Measurements from ENCODE around the gene NF1.

DNA sequence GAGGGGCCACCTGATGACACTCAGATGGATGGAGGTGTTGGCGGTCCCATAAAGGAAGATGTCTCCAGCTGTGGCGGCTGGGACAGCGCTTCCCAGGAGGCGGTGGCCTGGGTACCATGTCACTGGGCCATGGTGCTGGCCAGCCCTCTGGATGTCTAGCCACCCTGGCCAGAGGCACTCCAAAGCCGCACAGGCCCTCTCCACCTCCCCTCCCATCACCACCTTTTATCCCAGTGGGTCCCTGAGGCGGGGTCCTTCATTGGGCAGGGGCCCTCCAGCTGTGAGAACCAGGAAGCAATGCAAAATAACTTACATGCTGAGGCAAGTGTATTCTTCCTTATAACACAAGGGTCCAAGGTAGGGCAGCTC lies 319.8 kb downstream of the NF1 start:
- TF ChIP-seq, protein P1, sequence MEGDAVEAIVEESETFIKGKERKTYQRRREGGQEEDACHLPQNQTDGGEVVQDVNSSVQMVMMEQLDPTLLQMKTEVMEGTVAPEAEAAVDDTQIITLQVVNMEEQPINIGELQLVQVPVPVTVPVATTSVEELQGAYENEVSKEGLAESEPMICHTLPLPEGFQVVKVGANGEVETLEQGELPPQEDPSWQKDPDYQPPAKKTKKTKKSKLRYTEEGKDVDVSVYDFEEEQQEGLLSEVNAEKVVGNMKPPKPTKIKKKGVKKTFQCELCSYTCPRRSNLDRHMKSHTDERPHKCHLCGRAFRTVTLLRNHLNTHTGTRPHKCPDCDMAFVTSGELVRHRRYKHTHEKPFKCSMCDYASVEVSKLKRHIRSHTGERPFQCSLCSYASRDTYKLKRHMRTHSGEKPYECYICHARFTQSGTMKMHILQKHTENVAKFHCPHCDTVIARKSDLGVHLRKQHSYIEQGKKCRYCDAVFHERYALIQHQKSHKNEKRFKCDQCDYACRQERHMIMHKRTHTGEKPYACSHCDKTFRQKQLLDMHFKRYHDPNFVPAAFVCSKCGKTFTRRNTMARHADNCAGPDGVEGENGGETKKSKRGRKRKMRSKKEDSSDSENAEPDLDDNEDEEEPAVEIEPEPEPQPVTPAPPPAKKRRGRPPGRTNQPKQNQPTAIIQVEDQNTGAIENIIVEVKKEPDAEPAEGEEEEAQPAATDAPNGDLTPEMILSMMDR (IDR thresholded peaks at IDR 0.05) = no peak
- TF ChIP-seq POLR2A (IDR thresholded peaks at IDR 0.05) = no peak

All from testis (tissue), 2 donors.